Measurements from ENCODE around the gene CPA1. TPM values are rescaled to one million over a fixed set of nuclear protein-coding genes. Genes with fewer than 3 reads are reported as not detected.

CPA1 gene
- total RNA-seq, 1 donor from 2014 or later = not detected

- Mint-ChIP-seq H3K27ac (ENCODE audit: unreplicated experiment) (no peak overlapping the region), H3K4me3 (ENCODE audit: unreplicated experiment) (no peak overlapping the region)
- TF ChIP-seq CTCF (IDR thresholded peaks at IDR 0.05; ENCODE audit: partially characterized antibody, unreplicated experiment) = no peak
These were observed 35.2 kb upstream of the CPA1 start for GRCh38 chr7:130345136-130345535.

GRCh38 chr7:130345725-130346124, 34.6 kb upstream of the CPA1 start:
- peaks cover 13% of the 10 kb centered on the region for H3K4me1 Mint-ChIP-seq (ENCODE audit: low read depth, unreplicated experiment)

More at GRCh38 chr7:130345136-130345535, 35.2 kb upstream of the CPA1 start:
- H3K4me1 Mint-ChIP-seq (ENCODE audit: low read depth, unreplicated experiment) = peaks cover 7% of the 10 kb centered on the region
- H3K9me3 Mint-ChIP-seq (ENCODE audit: unreplicated experiment) = peaks cover 5% of the 10 kb centered on the region
- no peaks in the 10 kb centered on the region for H3K36me3 Mint-ChIP-seq (ENCODE audit: unreplicated experiment)
- DNase-seq = no peak
- no peaks in the 10 kb centered on the region for H3K27me3 Mint-ChIP-seq (ENCODE audit: unreplicated experiment)

GRCh38 chr7:130346177-130346905, 34.0 kb upstream of the CPA1 start:
- no peak for DNase-seq
- TF ChIP-seq CTCF (IDR thresholded peaks at IDR 0.05; ENCODE audit: partially characterized antibody, unreplicated experiment) = no peak
- H3K4me3 Mint-ChIP-seq (ENCODE audit: unreplicated experiment) = no peak overlapping the region
- no peak overlapping the region for H3K27ac Mint-ChIP-seq (ENCODE audit: unreplicated experiment)
- peaks cover 5% of the 10 kb centered on the region for H3K9me3 Mint-ChIP-seq (ENCODE audit: unreplicated experiment)
- H3K27me3 Mint-ChIP-seq (ENCODE audit: unreplicated experiment) = peaks cover under 1% of the 10 kb centered on the region
- no peaks in the 10 kb centered on the region for H3K36me3 Mint-ChIP-seq (ENCODE audit: unreplicated experiment)
- peaks cover 19% of the 10 kb centered on the region for H3K4me1 Mint-ChIP-seq (ENCODE audit: low read depth, unreplicated experiment)

More at GRCh38 chr7:130345725-130346124, 34.6 kb upstream of the CPA1 start:
- DNase-seq = no peak
- no peaks in the 10 kb centered on the region for H3K27me3 Mint-ChIP-seq (ENCODE audit: unreplicated experiment)
- no peak overlapping the region for H3K4me3 Mint-ChIP-seq (ENCODE audit: unreplicated experiment)
- H3K36me3 Mint-ChIP-seq (ENCODE audit: unreplicated experiment) = no peaks in the 10 kb centered on the region
- no peak overlapping the region for H3K27ac Mint-ChIP-seq (ENCODE audit: unreplicated experiment)
- H3K9me3 Mint-ChIP-seq (ENCODE audit: unreplicated experiment) = peaks cover 5% of the 10 kb centered on the region
- TF ChIP-seq CTCF (IDR thresholded peaks at IDR 0.05; ENCODE audit: partially characterized antibody, unreplicated experiment) = no peak

- Mint-ChIP-seq H3K27me3 (ENCODE audit: unreplicated experiment) (peaks cover 3% of the 10 kb centered on the region), H3K27ac (ENCODE audit: unreplicated experiment) (no peak overlapping the region), H3K36me3 (ENCODE audit: unreplicated experiment) (no peaks in the 10 kb centered on the region), H3K4me3 (ENCODE audit: unreplicated experiment) (no peak overlapping the region), H3K4me1 (ENCODE audit: low read depth, unreplicated experiment) (peaks cover 25% of the 10 kb centered on the region), H3K9me3 (ENCODE audit: unreplicated experiment) (peaks cover 5% of the 10 kb centered on the region)
- no peak for TF ChIP-seq CTCF (IDR thresholded peaks at IDR 0.05; ENCODE audit: partially characterized antibody, unreplicated experiment)
- no peak for DNase-seq
These were observed 33.4 kb upstream of the CPA1 start for GRCh38 chr7:130346941-130347340.

All from glutamatergic neuron (in vitro differentiated cells).